Limb (tissue), 2 donors: ENCODE results near the gene IL17RE.

Source experiments
- DNase-seq, 2 donors: peaks; one replicate each; pipeline ENCODE4 v3.0.0-alpha.2; 2016; ENCODE audit errors: extremely low spot score in 2 of 2

Gene IL17RE

GRCh38 chr3:9903238-9903624 is 583 bp downstream of the IL17RE start:
- DNase-seq = no peak

GRCh38 chr3:9903904-9904303 is 1.3 kb downstream of the IL17RE start:
- DNase-seq = no peak

- no peak for DNase-seq
Observed at GRCh38 chr3:9906480-9906879, 3.8 kb downstream of the IL17RE start.

GRCh38 chr3:9908286-9908685 is 5.6 kb downstream of the IL17RE start:
- DNase-seq = no peak

GRCh38 chr3:9909221-9910013 is 6.8 kb downstream of the IL17RE start:
- no peak for DNase-seq

GRCh38 chr3:9911863-9912262 is 9.2 kb downstream of the IL17RE start:
- DNase-seq = no peak

GRCh38 chr3:9912294-9912935 is 9.8 kb downstream of the IL17RE start:
- no peak for DNase-seq

GRCh38 chr3:9913601-9914000 is 11.0 kb downstream of the IL17RE start:
- DNase-seq = no peak

GRCh38 chr3:9914011-9914410 is 11.4 kb downstream of the IL17RE start:
- no peak for DNase-seq

- no peak for DNase-seq
Observed at GRCh38 chr3:9914559-9915253, 12.1 kb downstream of the IL17RE start.

GRCh38 chr3:9915254-9916141 is 12.8 kb downstream of the IL17RE start:
- DNase-seq = peak; percentile 76 to 81

GRCh38 chr3:9916346-9916733 is 13.7 kb downstream of the IL17RE start:
- no peak for DNase-seq

- DNase-seq = peak; percentile 85 to 89
Observed at GRCh38 chr3:9916734-9917680, 14.4 kb downstream of the IL17RE start, which contains the start of gene IL17RC. IL17RC (plus strand) TSS chr3:9917098; CDS start chr3:9917316, 218 bp downstream.

GRCh38 chr3:9917820-9918219 is 15.2 kb downstream of the IL17RE start:
- no peak for DNase-seq

GRCh38 chr3:9918261-9919038 is 15.8 kb downstream of the IL17RE start:
- no peak for DNase-seq

- no peak for DNase-seq
Observed at GRCh38 chr3:9928158-9928557, 25.5 kb downstream of the IL17RE start.

GRCh38 chr3:9930804-9931418 is 28.3 kb downstream of the IL17RE start:
- DNase-seq = no peak

GRCh38 chr3:9932535-9932842 is 29.8 kb downstream of the IL17RE start:
- DNase-seq = no peak
